ENCODE data around the gene PLAGL1.

GRCh38 chr6:143998686-143999085, 9.4 kb downstream of the PLAGL1 start:
- TF ChIP-seq CTCF (IDR thresholded peaks at IDR 0.05): no peak
- TF ChIP-seq FOSL2 (IDR thresholded peaks at IDR 0.05): no peak
- TF ChIP-seq FOSL2 (CRISPR knock-in tag; IDR thresholded peaks at IDR 0.05): no peak
- TF ChIP-seq BHLHE40 (IDR thresholded peaks at IDR 0.05; ENCODE audit: low read depth, low read length): no peak
- TF ChIP-seq KDM1A (IDR thresholded peaks at IDR 0.05; ENCODE audit: low read depth): no peak

All from A549 (cell line).